Naive thymus-derived CD4-positive, alpha-beta T cell (primary cell): ENCODE data around the gene GSN. TPM values are rescaled to one million over a fixed set of nuclear protein-coding genes. Genes with fewer than 3 reads are reported as not detected.
"Not testable (repeated sequence)": the region's sequence is repeated elsewhere in the genome, so short reads cannot be mapped to it uniquely, and the experiment has no call there.

Experiments
- ATAC-seq: fragments of 150-1000 bp; cut with Tn5 transposase; 2 replicates; pipeline ENCODE4 v1.10.0; 2021; ENCODE audit warnings: mild to moderate bottlenecking, moderate library complexity
- CTCF ChIA-PET: fragments of 350-600 bp; sonication (Branson Sonifier 250); formaldehyde crosslinking; loops from one replicate; lab custom pipeline; 2021; ENCODE audit warnings: antibody characterized with exemption; lab: Charles Lee
- POLR2A ChIA-PET: fragments of 350-600 bp; sonication (Branson Sonifier 250); formaldehyde crosslinking; loops from one replicate; lab custom pipeline; 2021; ENCODE audit warnings: antibody characterized with exemption, inconsistent platforms; lab: Charles Lee
- DNase-seq, 9 donors: peaks; one replicate each; pipeline versions ENCODE4 v3.0.0 to v3.0.0-alpha.2; 2020 to 2022; ENCODE audit warnings: mixed read lengths in 1 of 9
- H3K27ac ChIP-seq: one replicate; pipeline ENCODE4 v1.7.0; 2013; ENCODE audit warnings: mild to moderate bottlenecking, low read depth, low read length, moderate library complexity
- H3K27me3 ChIP-seq, 2 donors: one replicate each; pipeline ENCODE4 v1.7.0; 2013; ENCODE audit warnings: low read length in 2 of 2, mild to moderate bottlenecking in 2 of 2, moderate library complexity in 2 of 2; ENCODE audit not compliant: control insufficient read depth in 2 of 2, insufficient read depth in 2 of 2
- H3K36me3 ChIP-seq, 3 experiments: 1 replicate in 2 of 3; 2 replicates in 1 of 3; pipeline ENCODE4 v1.7.0; 2013; ENCODE audit warnings: low read length in 3 of 3, mild to moderate bottlenecking in 3 of 3, moderate library complexity in 1 of 3; ENCODE audit not compliant: insufficient read depth in 3 of 3, control insufficient read depth in 2 of 3
- H3K4me1 ChIP-seq, 2 donors: one replicate each; pipeline ENCODE4 v1.7.0; 2013; ENCODE audit warnings: low read length in 2 of 2, mild to moderate bottlenecking in 2 of 2, moderate library complexity in 1 of 2; ENCODE audit not compliant: control insufficient read depth in 2 of 2, insufficient read depth in 2 of 2
- H3K4me3 ChIP-seq: 2 replicates; pipeline ENCODE4 v1.7.0; 2013; ENCODE audit warnings: mild to moderate bottlenecking, low read length
- H3K9me3 ChIP-seq, 3 experiments: 1 replicate in 2 of 3; 2 replicates in 1 of 3; pipeline ENCODE4 v1.7.0; 2013; ENCODE audit warnings: low read length in 3 of 3; ENCODE audit not compliant: control insufficient read depth in 2 of 3
- H3K27ac Mint-ChIP-seq, 9 donors: one replicate each; pipeline ENCODE4 v1.8.0; 2020 to 2022; ENCODE audit warnings: mixed read lengths in 9 of 9, mild to moderate bottlenecking in 8 of 9, moderate library complexity in 5 of 9, inconsistent platforms in 2 of 9
- H3K27me3 Mint-ChIP-seq, 5 donors: one replicate each; pipeline ENCODE4 v1.8.0; 2021 to 2022; ENCODE audit warnings: mixed read lengths in 5 of 5, mild to moderate bottlenecking in 1 of 5
- H3K36me3 Mint-ChIP-seq, 5 donors: one replicate each; pipeline ENCODE4 v1.8.0; 2020 to 2022; ENCODE audit warnings: mixed read lengths in 5 of 5, mild to moderate bottlenecking in 3 of 5, inconsistent platforms in 1 of 5
- H3K4me1 Mint-ChIP-seq, 7 donors: one replicate each; pipeline ENCODE4 v1.8.0; 2020 to 2022; ENCODE audit warnings: mixed read lengths in 7 of 7, mild to moderate bottlenecking in 3 of 7, inconsistent platforms in 1 of 7
- H3K4me3 Mint-ChIP-seq, 10 donors: one replicate each; pipeline ENCODE4 v1.8.0; 2020 to 2022; ENCODE audit warnings: mild to moderate bottlenecking in 10 of 10, mixed read lengths in 10 of 10, moderate library complexity in 6 of 10, inconsistent platforms in 2 of 10
- H3K9me3 Mint-ChIP-seq, 11 donors: one replicate each; pipeline ENCODE4 v1.8.0; 2020 to 2022; ENCODE audit warnings: mixed read lengths in 11 of 11, mild to moderate bottlenecking in 4 of 11, inconsistent platforms in 1 of 11, moderate library complexity in 1 of 11
- intact Hi-C, 2 donors: fragments of 100-400 bp; cut with micrococcal nuclease; formaldehyde crosslinking; loops; one replicate each; pipeline ENCODE4 v1.15.1; 2023
- polyA plus RNA-seq, 2 donors: library from polyadenylated mRNA; unstranded; fragments of 300-500 nt; fragmentation: Illumina TruSeq; gene quantifications; one replicate each; pipeline ENCODE4 v1.2.3, GENCODE V29; 2021
- total RNA-seq, 6 experiments: library from RNA in 5 of 6; stranded (reverse) in 5 of 6; gene quantifications; 1 replicate in 5 of 6; 2 replicates in 1 of 6; pipeline ENCODE4 v1.2.3 and lab custom pipeline; 2021 to 2026

GSN gene
- total and polyA plus RNA-seq, 7 experiments from 2014 or later, result 2.9 to 34.6 (median 6.4) TPM

- ATAC-seq (no peak), DNase-seq (no peak)
- Histone ChIP-seq H3K4me1 (no peaks in the 10 kb centered on the region), H3K4me3 (no peak overlapping the region), H3K36me3 (no peaks in the 10 kb centered on the region), H3K27me3 (no peaks in the 10 kb centered on the region), H3K27ac (no peak overlapping the region), H3K9me3 (no peaks in the 10 kb centered on the region)
- no peaks in the 10 kb centered on the region for H3K9me3 Mint-ChIP-seq
- H3K4me3 Mint-ChIP-seq, result no peak overlapping the region
- CTCF ChIA-PET, result interaction anchor here (0.5 kb wide), 1 partner anchor 554 kb away, joined by 4 read pairs; no protein-coding TSS in a partner anchor
- H3K27ac Mint-ChIP-seq, result no peak overlapping the region
- POLR2A ChIA-PET, result no interaction called here
- H3K4me1 Mint-ChIP-seq, result peaks cover 0 to 20% (median 9%) of the 10 kb centered on the region in 7 donors
- H3K27me3 Mint-ChIP-seq, result no peaks in the 10 kb centered on the region
- peaks cover 0 to 11% (median 0%) of the 10 kb centered on the region in 5 donors for H3K36me3 Mint-ChIP-seq
- intact Hi-C loops, result no loop called here
These were observed 21.9 kb downstream of the GSN start for GRCh38 chr9:121289772-121290370.

- H3K27ac ChIP-seq, H3K9me3 ChIP-seq, H3K4me3 Mint-ChIP-seq, H3K27me3 ChIP-seq, H3K27ac Mint-ChIP-seq, H3K27me3 Mint-ChIP-seq, intact Hi-C loops, ATAC-seq, H3K4me3 ChIP-seq, H3K36me3 ChIP-seq, H3K9me3 Mint-ChIP-seq, DNase-seq, H3K4me1 ChIP-seq: not testable (repeated sequence)
- ChIA-PET CTCF (interaction anchor here (0.7 kb wide), 2 partner anchors 8 to 46 kb away, joined by 3 to 4 read pairs; no protein-coding TSS in a partner anchor), POLR2A (interaction anchor here (0.7 kb wide), 1 partner anchor 396 kb away, joined by 4 read pairs; no protein-coding TSS in a partner anchor)
- Mint-ChIP-seq H3K4me1 (peaks cover 0 to 12% (median 2%) of the 10 kb centered on the region in 7 donors), H3K36me3 (peaks cover 0 to 12% (median 0%) of the 10 kb centered on the region in 5 donors)
These were observed 23.6 kb downstream of the GSN start for GRCh38 chr9:121291536-121291935.

- H3K27ac ChIP-seq, result no peak overlapping the region
- no peaks in the 10 kb centered on the region for H3K27me3 ChIP-seq
- DNase-seq (no peak), ATAC-seq (no peak)
- intact Hi-C loops, result no loop called here
- peaks cover 0 to 10% (median 0%) of the 10 kb centered on the region in 7 donors for H3K4me1 Mint-ChIP-seq
- no peak overlapping the region for H3K4me3 Mint-ChIP-seq
- H3K9me3 ChIP-seq, result no peaks in the 10 kb centered on the region
- POLR2A ChIA-PET, result no interaction called here
- CTCF ChIA-PET, result no interaction called here
- H3K4me1 ChIP-seq, result no peaks in the 10 kb centered on the region
- no peak overlapping the region for H3K4me3 ChIP-seq
- no peak overlapping the region for H3K27ac Mint-ChIP-seq
- no peaks in the 10 kb centered on the region for H3K36me3 ChIP-seq
- H3K9me3 Mint-ChIP-seq, result no peaks in the 10 kb centered on the region
- H3K36me3 Mint-ChIP-seq, result peaks cover 0 to 10% (median 0%) of the 10 kb centered on the region in 5 donors
- no peaks in the 10 kb centered on the region for H3K27me3 Mint-ChIP-seq
These were observed 24.1 kb downstream of the GSN start for GRCh38 chr9:121292051-121292450.

- H3K4me1 ChIP-seq, result no peaks in the 10 kb centered on the region
- Mint-ChIP-seq H3K27me3 (no peaks in the 10 kb centered on the region), H3K4me1 (peaks cover 0 to 7% (median 0%) of the 10 kb centered on the region in 7 donors), H3K4me3 (no peak overlapping the region), H3K9me3 (no peaks in the 10 kb centered on the region), H3K27ac (no peak overlapping the region), H3K36me3 (peaks cover 0 to 10% (median 0%) of the 10 kb centered on the region in 5 donors)
- ATAC-seq, result no peak
- CTCF ChIA-PET, result interaction anchor here (0.6 kb wide), 1 partner anchor 114 kb away, joined by 3 read pairs; no protein-coding TSS in a partner anchor
- intact Hi-C loops, result no loop called here
- H3K4me3 ChIP-seq, result no peak overlapping the region
- H3K27ac ChIP-seq, result no peak overlapping the region
- H3K36me3 ChIP-seq, result no peaks in the 10 kb centered on the region
- POLR2A ChIA-PET, result no interaction called here
- no peaks in the 10 kb centered on the region for H3K27me3 ChIP-seq
- DNase-seq, result no peak
- no peaks in the 10 kb centered on the region for H3K9me3 ChIP-seq
These were observed 24.9 kb downstream of the GSN start for GRCh38 chr9:121292801-121293241.

- Mint-ChIP-seq H3K9me3 (no peaks in the 10 kb centered on the region), H3K27me3 (peaks cover 0 to 10% (median 4%) of the 10 kb centered on the region in 5 donors), H3K4me3 (no peak overlapping the region), H3K4me1 (peaks cover 0 to 13% (median 10%) of the 10 kb centered on the region in 7 donors), H3K27ac (no peak overlapping the region), H3K36me3 (peaks cover 0 to 6% (median 0%) of the 10 kb centered on the region in 5 donors)
- ChIA-PET POLR2A (no interaction called here), CTCF (no interaction called here)
- Histone ChIP-seq H3K9me3 (no peaks in the 10 kb centered on the region), H3K27me3 (no peaks in the 10 kb centered on the region), H3K4me1 (no peaks in the 10 kb centered on the region), H3K27ac (no peak overlapping the region), H3K36me3 (no peaks in the 10 kb centered on the region), H3K4me3 (no peak overlapping the region)
- intact Hi-C loops, result no loop called here
- ATAC-seq, result no peak
- no peak for DNase-seq
These were observed 26.3 kb downstream of the GSN start for GRCh38 chr9:121294151-121294743.

DNA sequence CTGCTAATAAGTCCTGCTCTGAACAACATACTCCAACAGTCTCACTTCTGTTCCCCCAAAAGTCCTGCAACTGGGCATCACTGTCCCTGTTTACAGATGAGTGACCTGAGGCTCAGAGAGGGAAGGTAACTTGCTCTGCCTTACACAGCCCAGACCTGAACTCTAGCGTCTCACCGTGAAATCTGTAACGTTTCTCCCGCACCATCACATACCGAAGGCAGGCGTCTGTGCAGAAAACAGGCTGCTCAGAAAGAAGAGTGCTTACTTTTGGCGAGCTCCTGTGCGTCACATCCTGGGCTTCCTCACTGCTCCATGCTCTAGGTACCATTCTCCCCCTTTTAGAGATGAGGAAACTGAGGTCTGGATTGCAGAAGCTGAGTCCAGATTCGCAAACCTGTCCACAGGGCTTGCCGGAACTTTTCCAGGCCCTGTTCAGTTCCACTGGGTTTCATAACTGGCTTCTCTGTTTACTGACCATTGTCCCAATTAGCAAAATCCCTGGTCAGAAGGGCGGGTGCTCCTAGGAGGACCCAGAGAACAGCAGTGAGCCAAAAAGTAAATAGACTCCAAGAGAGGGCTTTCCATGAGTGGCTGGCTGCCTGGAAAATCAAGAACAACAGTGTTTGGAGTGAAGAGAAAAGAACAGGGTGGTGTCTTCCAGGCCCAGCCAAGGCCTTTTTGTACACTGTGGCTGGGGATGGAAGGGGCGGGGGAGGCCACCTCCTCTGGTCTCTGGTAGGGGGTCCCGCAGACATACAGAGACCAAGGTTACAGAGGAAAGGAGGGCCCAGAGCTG is 27.1 kb downstream of the GSN start:
- no peak overlapping the region for H3K27ac ChIP-seq
- Mint-ChIP-seq H3K36me3 (peaks cover 0 to 6% (median 0%) of the 10 kb centered on the region in 5 donors), H3K4me1 (peaks cover 3 to 16% (median 13%) of the 10 kb centered on the region in 7 donors), H3K4me3 (no peak overlapping the region), H3K27ac (no peak overlapping the region), H3K9me3 (no peaks in the 10 kb centered on the region), H3K27me3 (peaks cover 2 to 13% (median 6%) of the 10 kb centered on the region in 5 donors)
- DNase-seq (no peak), ATAC-seq (no peak)
- intact Hi-C loops, result no loop called here
- no peaks in the 10 kb centered on the region for H3K4me1 ChIP-seq
- no peaks in the 10 kb centered on the region for H3K36me3 ChIP-seq
- ChIA-PET POLR2A (no interaction called here), CTCF (no interaction called here)
- H3K9me3 ChIP-seq, result no peaks in the 10 kb centered on the region
- no peak overlapping the region for H3K4me3 ChIP-seq
- H3K27me3 ChIP-seq, result no peaks in the 10 kb centered on the region
